K562 (cell line): ENCODE measurements around the gene ATAD3C. TPM values are rescaled to one million over a fixed set of nuclear protein-coding genes. Genes with fewer than 3 reads are reported as not detected.

ENCODE experiments used
- FOXO4 ChIP-seq: fragments of 450-650 bp; formaldehyde crosslinking; IDR thresholded peaks from 2 replicates; pipeline ENCODE4 v1.4.0; 2020; ENCODE audit warnings: mild to moderate bottlenecking, moderate library complexity
- ILK ChIP-seq: fragments of 450-650 bp; IDR thresholded peaks from 2 replicates; pipeline ENCODE4 v1.6.1; 2016; ENCODE audit warnings: missing genetic modification characterization, low read depth, mild to moderate bottlenecking, missing compliant biosample characterization, moderate library complexity, borderline replicate concordance
- MYC ChIP-seq, 2 experiments: fragments of 250-450 bp in 1 of 2; sonication (Bioruptor Pico) in 1 of 2; IDR thresholded peaks; 2 replicates each; pipeline versions ENCODE4 v1.5.1 to v1.6.1; 2012 to 2021; ENCODE audit warnings: low read depth in 2 of 2, borderline replicate concordance in 1 of 2, improper control_type of control experiment in 1 of 2, low read length in 1 of 2, mild to moderate bottlenecking in 1 of 2, moderate library complexity in 1 of 2
- NFXL1 ChIP-seq: fragments of 450-650 bp; formaldehyde crosslinking; IDR thresholded peaks from 2 replicates; pipeline ENCODE4 v1.4.0; 2021; ENCODE audit warnings: mild to moderate bottlenecking
- RB1 ChIP-seq: fragments of 450-650 bp; IDR thresholded peaks from 2 replicates; pipeline ENCODE4 v1.6.1; 2017; ENCODE audit warnings: low read depth, mild to moderate bottlenecking
- SAFB ChIP-seq: fragments of 200-400 bp; formaldehyde crosslinking; IDR thresholded peaks from 2 replicates; pipeline ENCODE4 v1.6.1; 2017; ENCODE audit warnings: low read depth, low read length, borderline replicate concordance
- SIN3A ChIP-seq, 2 experiments: fragments of 150-350 bp in 1 of 2; IDR thresholded peaks; 2 replicates each; pipeline ENCODE4 v1.6.1; 2011 to 2016; ENCODE audit warnings: borderline replicate concordance in 2 of 2, low read depth in 2 of 2, low read length in 2 of 2, mild to moderate bottlenecking in 2 of 2, moderate library complexity in 2 of 2; ENCODE audit not compliant: control insufficient read depth in 1 of 2
- polyA plus RNA-seq, 8 experiments: library from polyadenylated mRNA; depleted of rRNA in 4 of 8; stranded (reverse) in 5 of 8; unstranded in 3 of 8; fragments of >200 nt; fragmentation: Nextera tagmentation in 2 of 8; fragmentation: Illumina TruSeq in 1 of 8; extraction: Ambion mirVana in 2 of 8; extraction: Trizol in 1 of 8; gene quantifications; 2 replicates each; pipeline versions ENCODE4 v1.2.1 to v1.2.3, GENCODE V29; 2011 to 2014; ENCODE audit warnings: inconsistent platforms in 1 of 8, missing spikeins in 1 of 8
- total RNA-seq, 7 experiments: library from RNA; depleted of rRNA in 6 of 7; stranded (reverse); fragments of >200 nt in 6 of 7; fragmentation: Illumina TruSeq in 2 of 7; extraction: Trizol in 2 of 7; gene quantifications; 2 replicates each; pipeline versions ENCODE4 v1.2.1 to v1.2.3, GENCODE V29; 2011 to 2021; ENCODE audit warnings: low replicate concordance in 1 of 7
- TF ChIP-seq, protein P1 (sequence below): IDR thresholded peaks from 2 replicates; pipeline ENCODE4 v1.6.1; 2011; ENCODE audit warnings: borderline replicate concordance, low read depth, mild to moderate bottlenecking, moderate library complexity, low read length; ENCODE audit not compliant: insufficient read depth, poor library complexity, severe bottlenecking
- TF ChIP-seq, protein P2 (sequence below): fragments of 250-450 bp; sonication (Bioruptor Pico); IDR thresholded peaks from 2 replicates; pipeline ENCODE4 v1.5.0; 2021; ENCODE audit warnings: mild to moderate bottlenecking, moderate library complexity

Gene ATAD3C
- total and polyA plus RNA-seq, 9 of the 15 experiments (the other 6 are each of a cell fraction or from before 2014, with no cell fraction given), result 0.03 to 0.18 TPM; not detected in 7

- TF ChIP-seq, protein P1, sequence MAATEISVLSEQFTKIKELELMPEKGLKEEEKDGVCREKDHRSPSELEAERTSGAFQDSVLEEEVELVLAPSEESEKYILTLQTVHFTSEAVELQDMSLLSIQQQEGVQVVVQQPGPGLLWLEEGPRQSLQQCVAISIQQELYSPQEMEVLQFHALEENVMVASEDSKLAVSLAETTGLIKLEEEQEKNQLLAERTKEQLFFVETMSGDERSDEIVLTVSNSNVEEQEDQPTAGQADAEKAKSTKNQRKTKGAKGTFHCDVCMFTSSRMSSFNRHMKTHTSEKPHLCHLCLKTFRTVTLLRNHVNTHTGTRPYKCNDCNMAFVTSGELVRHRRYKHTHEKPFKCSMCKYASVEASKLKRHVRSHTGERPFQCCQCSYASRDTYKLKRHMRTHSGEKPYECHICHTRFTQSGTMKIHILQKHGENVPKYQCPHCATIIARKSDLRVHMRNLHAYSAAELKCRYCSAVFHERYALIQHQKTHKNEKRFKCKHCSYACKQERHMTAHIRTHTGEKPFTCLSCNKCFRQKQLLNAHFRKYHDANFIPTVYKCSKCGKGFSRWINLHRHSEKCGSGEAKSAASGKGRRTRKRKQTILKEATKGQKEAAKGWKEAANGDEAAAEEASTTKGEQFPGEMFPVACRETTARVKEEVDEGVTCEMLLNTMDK, result no peak
- TF ChIP-seq NFXL1 (no peak), SAFB (0 out of 2 replicates have a peak, but pooled peaks have one; percentile 7), RB1 (no peak; the same call in 1 of the 2 replicates), MYC (IDR thresholded peaks at IDR 0.05; ENCODE audit: low read depth, low read length) (0 out of 2 replicates have a peak, but pooled peaks have one; percentile 17), MYC (CRISPR knock-in tag; IDR thresholded peaks at IDR 0.05; ENCODE audit: borderline replicate concordance, low read depth) (no peak), FOXO4 (no peak), ILK (tag) (no peak), SIN3A (IDR thresholded peaks at IDR 0.05; ENCODE audit: borderline replicate concordance in 2 of 2, control insufficient read depth in 1 of 2, low read depth in 2 of 2, low read length in 2 of 2) (peak in 1 of 2 experiments; percentile 58; a peak in 1 of 4 replicates)
- TF ChIP-seq, protein P2, sequence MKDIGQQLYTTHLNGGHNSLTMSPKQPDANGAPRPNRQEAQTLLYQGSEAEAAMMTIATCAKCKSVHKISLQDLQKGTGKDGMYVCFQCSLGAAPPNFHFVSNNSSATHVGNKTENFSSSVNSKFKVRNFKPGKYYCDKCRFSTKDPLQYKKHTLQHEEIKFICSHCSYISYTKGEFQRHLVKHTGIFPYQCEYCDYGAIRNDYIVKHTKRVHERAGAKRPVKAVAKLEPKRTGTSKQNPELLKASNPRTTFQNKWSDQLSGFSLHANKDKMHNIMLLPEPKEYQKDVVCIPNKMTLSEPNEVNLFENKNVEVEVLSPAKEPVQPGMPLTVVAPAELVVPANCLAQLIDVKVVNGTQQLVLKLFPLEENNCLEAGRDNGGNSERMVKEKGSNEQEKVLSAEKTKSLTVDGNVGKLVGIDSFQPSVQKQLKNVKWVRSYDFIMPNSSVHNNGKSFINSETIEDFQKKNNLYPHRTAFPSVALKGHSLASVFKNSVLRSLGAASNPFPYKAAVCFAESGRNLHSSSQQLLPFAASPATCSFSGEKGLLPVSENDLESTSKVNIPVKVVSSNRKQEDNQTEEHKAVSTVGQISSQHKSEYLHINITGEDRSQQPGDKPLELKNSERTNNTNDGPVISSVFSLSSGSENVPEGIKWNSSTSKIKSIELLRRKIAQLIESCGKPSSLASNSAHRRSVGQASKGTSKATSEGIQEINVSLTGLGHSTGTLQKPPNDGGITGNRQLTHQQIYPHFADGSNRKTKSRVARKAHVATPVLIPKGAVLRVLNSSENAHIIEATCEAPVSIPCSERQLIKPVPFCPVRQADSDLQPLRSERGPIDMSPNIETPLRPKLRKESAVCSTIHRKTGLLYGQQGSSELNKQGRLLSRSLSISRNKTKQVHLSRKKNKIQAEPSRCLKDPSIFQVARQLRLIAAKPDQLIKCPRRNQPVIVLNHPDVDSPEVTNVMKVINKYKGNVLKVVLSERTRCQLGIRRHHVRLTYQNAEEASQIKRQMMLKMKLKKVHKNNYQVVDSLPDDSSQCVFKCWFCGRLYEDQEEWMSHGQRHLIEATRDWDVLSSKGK (CRISPR knock-in tag), result no peak
Measured at GRCh38 chr1:1406101-1406820, 43.2 kb upstream of the ATAD3C start (continued).
